DMS153 treated with DMSO at 0.1 percent for 48 hours (cell line): ENCODE measurements around the gene FAM20A.
"Not testable (repeated sequence)": the region's sequence is repeated elsewhere in the genome, so short reads cannot be mapped to it uniquely, and the experiment has no call there.

Source experiments
- DNase-seq: peaks from one replicate; lab custom pipeline; 2025; ENCODE audit not compliant: unreplicated experiment; lab: John Stamatoyannopoulos, UW

The FAM20A gene

GRCh38 chr17:68497885-68498319, 103.3 kb downstream of the FAM20A start:
- no peak for DNase-seq

DNA sequence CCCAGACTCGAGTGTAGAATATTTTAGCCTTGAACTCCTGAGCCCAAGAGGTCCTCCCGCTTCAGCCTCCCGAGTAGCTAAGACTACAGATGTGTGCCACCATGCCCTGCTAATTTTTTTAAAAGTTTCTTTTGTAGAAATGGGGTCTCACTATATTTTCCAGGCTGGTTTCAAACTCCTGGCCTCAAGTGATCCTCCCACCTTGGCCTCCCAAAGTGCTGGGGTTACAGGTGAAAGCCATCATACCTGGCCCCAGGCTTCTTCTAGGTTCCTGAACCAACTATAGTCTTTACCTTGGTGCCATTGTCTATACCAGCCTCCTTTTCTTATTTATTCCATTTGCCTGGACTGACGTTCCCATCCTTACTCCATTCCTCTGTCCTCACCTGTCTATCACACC, 106.1 kb downstream of the FAM20A start:
- no peak for DNase-seq

GRCh38 chr17:68492394-68493054, 108.6 kb downstream of the FAM20A start:
- DNase-seq = not testable (repeated sequence)

GRCh38 chr17:68491381-68492231, 109.6 kb downstream of the FAM20A start:
- DNase-seq = no peak

DNA sequence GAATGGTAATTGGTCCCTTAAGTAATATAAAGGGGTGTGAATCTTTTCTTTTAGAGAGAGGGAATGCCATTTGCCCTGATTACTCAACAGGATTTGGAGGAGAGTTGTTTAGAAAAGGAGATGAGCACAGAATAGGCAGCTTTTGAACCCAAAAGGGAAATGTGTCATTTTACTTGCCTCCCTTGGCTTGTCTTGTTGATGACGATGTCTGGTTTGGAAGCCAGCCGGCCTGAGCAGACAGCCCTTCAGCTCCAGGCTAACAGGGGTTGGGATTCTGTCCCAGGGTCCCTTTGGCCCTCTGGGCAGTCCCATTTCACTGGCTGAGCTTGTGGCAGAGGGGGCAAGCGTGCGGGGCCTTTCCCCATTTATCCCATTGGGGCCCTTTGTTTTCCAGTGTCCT, 111.2 kb downstream of the FAM20A start:
- no peak for DNase-seq
